CD4-positive, alpha-beta T cell treated with Interleukin-12 subunit alpha and Interleukin-12 subunit beta, for 1 hour (primary cell): ENCODE results near the gene ANGPTL4.
"Not testable (repeated sequence)": the region's sequence is repeated elsewhere in the genome, so short reads cannot be mapped to it uniquely, and the experiment has no call there.

Experiments used
- DNase-seq: peaks from one replicate; pipeline ENCODE4 v3.0.0-alpha.2; 2020

ANGPTL4 gene

GRCh38 chr19:8363803-8364771 lies at the start of gene ANGPTL4:
ANGPTL4 (plus strand) TSS chr19:8364155; CDS start chr19:8364322, 167 bp downstream.
- peak; percentile 53 for DNase-seq

GRCh38 chr19:8314981-8315640 lies 48.8 kb upstream of the ANGPTL4 start:
- not testable (repeated sequence) for DNase-seq

- DNase-seq: no peak
These were observed 47.4 kb upstream of the ANGPTL4 start for GRCh38 chr19:8316351-8317125.

- not testable (repeated sequence) for DNase-seq
These were observed 45.1 kb upstream of the ANGPTL4 start for GRCh38 chr19:8318835-8319234.

GRCh38 chr19:8319807-8320520 lies 44.0 kb upstream of the ANGPTL4 start:
- no peak for DNase-seq

- DNase-seq: peak; percentile 19
These were observed 43.3 kb upstream of the ANGPTL4 start for GRCh38 chr19:8320564-8321066.

GRCh38 chr19:8321067-8321985 lies 42.6 kb upstream of the ANGPTL4 start, which contains the start of the genes NDUFA7 and RPS28:
NDUFA7 (minus strand) TSS chr19:8321375; CDS start chr19:8321358, 17 bp downstream.
RPS28 (plus strand) TSS chr19:8321496; CDS start chr19:8321531, 35 bp downstream.
- DNase-seq: peak; percentile 98

GRCh38 chr19:8321986-8322637 lies 41.8 kb upstream of the ANGPTL4 start:
- no peak for DNase-seq

- no peak for DNase-seq
These were observed 41.3 kb upstream of the ANGPTL4 start for GRCh38 chr19:8322638-8322997.

GRCh38 chr19:8323781-8324185 lies 40.2 kb upstream of the ANGPTL4 start:
- DNase-seq: no peak

- DNase-seq: no peak
These were observed 39.5 kb upstream of the ANGPTL4 start for GRCh38 chr19:8324186-8325050.

GRCh38 chr19:8325454-8325853 lies 38.5 kb upstream of the ANGPTL4 start:
- no peak for DNase-seq

GRCh38 chr19:8329996-8330395 lies 34.0 kb upstream of the ANGPTL4 start:
- DNase-seq: no peak

GRCh38 chr19:8331263-8331845 lies 32.6 kb upstream of the ANGPTL4 start:
- DNase-seq: no peak

GRCh38 chr19:8332976-8333766 lies 30.8 kb upstream of the ANGPTL4 start:
- no peak for DNase-seq

- DNase-seq: no peak
These were observed 30.0 kb upstream of the ANGPTL4 start for GRCh38 chr19:8333767-8334457.
